Activated T-cell treated with anti-CD3 and anti-CD28 coated beads for 1 hour (primary cell): ENCODE measurements around the gene ANKFN1.
A peak's percentile ranks its signal among the peaks of the same experiment; 100 is the strongest.

ENCODE experiments used
- DNase-seq: peaks from one replicate; pipeline ENCODE4 v3.0.0-alpha.2; 2020; ENCODE audit warnings: low read depth

The ANKFN1 gene

GRCh38 chr17:56436142-56436541 is 282.9 kb downstream of the ANKFN1 start:
- DNase-seq, result no peak

DNA sequence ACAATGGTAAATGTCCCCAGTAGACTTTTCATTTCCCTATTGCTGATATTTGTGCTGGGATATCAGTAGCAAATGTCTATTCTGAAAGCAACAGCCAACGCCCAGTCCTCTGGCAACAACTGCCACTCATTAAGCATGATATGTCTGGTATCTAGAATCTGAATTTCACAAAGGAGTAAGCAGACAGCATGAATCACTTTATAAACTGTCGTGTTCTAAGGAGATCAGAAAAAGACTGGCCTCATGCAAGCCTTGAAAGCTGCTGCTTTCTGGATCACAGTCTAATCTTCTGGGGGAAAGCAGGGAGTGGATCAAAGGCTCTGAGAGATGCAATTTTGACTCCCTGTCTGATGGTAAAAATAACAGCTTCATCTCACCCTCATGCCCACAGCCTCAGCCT is 287.1 kb downstream of the ANKFN1 start:
- DNase-seq, result no peak

GRCh38 chr17:56441308-56441707 is 288.0 kb downstream of the ANKFN1 start:
- no peak for DNase-seq

GRCh38 chr17:56445692-56446411 is 292.6 kb downstream of the ANKFN1 start:
- DNase-seq, result no peak

DNA sequence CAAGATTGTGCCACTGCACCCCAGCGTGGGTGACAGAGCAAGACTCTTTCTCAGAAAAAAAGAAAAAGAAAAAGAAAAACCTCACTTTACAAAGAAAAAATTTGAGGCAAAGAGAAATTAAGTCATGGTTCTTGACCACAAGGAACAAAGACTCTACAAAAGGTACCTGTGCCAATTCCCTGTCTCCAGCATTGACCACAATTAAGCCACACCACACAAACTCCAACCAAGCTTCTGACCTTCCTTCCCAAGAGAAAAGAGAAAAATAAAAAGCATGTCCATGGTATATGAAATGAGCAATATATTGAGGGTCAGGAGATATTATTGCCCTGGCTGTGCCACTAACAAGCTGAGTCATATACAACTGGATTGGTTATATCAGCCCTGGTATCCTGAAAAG is 293.9 kb downstream of the ANKFN1 start:
- no peak for DNase-seq

GRCh38 chr17:56448371-56448770 is 295.1 kb downstream of the ANKFN1 start:
- no peak for DNase-seq

DNA sequence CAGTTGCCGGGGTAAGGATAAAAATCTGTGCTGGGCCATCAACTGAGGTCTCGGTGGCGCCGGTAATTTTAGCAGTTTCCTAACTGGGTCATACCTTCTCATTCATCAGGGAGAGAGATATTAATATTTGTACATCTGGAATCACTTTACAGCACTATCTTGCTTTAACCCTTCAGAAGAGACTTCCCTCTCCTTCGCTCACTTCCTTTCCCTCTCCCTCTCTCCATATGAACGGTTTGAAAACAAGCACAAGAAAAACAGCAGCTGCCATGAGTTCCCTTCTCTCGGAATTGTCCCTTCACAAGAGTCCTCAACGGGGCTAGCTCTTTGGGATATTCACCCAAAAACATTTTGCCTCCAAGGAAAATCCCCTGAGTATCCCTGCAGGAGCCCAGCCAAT is 295.9 kb downstream of the ANKFN1 start:
- no peak for DNase-seq

- DNase-seq, result no peak
Measured at GRCh38 chr17:56451629-56452028, 298.4 kb downstream of the ANKFN1 start.

- no peak for DNase-seq
Measured at GRCh38 chr17:56452461-56452860, 299.2 kb downstream of the ANKFN1 start.

GRCh38 chr17:56457501-56457900 is 304.2 kb downstream of the ANKFN1 start:
- DNase-seq, result no peak

GRCh38 chr17:56465886-56466285 is 312.6 kb downstream of the ANKFN1 start:
- DNase-seq, result no peak

GRCh38 chr17:56468840-56469239 is 315.6 kb downstream of the ANKFN1 start:
- no peak for DNase-seq

GRCh38 chr17:56471696-56472095 is 318.4 kb downstream of the ANKFN1 start:
- DNase-seq, result no peak

GRCh38 chr17:56475116-56475515 is 321.8 kb downstream of the ANKFN1 start:
- no peak for DNase-seq

- no peak for DNase-seq
Measured at GRCh38 chr17:56478836-56479447, 325.7 kb downstream of the ANKFN1 start.

GRCh38 chr17:56480501-56480900 is 327.2 kb downstream of the ANKFN1 start:
- DNase-seq, result no peak

DNA sequence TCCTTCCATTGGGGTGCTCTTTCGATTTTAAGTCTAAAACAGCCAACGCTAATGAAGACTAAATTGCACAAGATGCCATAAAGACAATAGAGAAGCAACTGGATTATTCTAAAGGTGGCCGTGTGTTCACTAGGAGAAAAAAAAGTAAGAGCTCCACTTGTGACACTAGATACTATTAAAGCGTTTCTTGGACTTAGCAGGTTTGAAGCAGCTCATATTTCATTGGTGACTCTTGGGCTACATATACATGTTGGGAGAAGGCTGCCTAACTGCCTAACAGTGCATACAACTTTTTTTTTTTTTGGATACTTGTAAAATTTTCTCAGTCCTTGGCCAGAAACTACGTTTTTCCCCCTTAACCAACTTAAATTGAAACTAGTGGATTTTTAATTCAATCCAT is 328.4 kb downstream of the ANKFN1 start:
- no peak for DNase-seq

DNA sequence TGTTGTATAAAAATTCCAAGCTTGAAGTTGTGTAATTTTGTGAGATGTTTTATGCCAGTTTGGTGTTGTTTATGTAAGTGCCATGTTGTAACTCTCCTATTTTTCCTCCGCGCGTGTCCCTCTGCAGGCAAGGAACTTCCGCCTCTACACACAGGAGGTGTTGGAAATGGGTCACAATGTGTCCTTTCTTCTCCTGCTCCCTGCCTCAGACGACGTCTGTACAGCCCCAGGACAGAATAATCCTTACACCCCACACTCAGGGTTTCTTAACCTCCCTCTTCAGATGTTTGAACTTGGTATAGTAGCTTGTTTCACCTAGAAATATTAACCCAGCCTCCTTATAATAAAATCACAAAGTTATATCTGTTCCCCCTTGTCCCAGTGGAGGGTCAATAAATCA is 329.0 kb downstream of the ANKFN1 start:
- no peak for DNase-seq

DNA sequence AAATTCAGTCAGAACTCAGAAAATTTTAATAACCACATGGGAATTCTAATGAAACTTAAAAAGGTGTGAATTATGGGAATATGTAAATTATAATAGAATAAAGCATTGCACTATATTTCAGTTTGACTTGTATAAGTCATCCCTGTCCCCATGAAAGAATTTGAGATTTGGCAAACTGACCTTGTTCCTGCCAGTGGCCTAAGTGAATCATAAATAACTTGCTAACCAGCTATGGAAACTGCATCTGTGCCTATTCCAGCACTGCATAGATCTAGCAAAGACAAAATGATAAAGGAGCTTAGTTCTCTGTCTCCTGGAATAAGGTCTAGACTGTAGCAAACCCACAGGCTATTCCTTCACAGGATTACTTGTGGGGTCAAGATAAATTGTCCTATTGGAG is 333.5 kb downstream of the ANKFN1 start:
- DNase-seq, result no peak

GRCh38 chr17:56488800-56489199 is 335.5 kb downstream of the ANKFN1 start:
- no peak for DNase-seq

DNA sequence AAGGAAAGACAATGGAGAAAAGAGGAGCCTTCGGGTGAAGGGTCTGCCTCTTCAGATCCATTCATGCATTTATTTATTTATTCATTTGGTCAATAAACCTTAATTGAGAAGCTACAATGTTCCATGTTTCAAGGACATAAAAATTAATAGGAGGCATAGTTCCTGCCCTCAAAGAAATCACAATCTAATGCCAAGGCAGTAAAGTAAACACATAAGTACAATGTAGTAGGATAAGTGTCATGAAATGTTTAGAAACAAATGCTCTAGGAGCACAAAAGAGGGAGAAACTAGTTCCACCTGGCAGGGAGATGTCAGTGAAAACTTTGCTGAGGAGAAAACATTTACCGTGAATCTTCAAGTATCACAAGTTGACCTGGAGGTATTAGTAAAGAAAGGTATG is 336.7 kb downstream of the ANKFN1 start:
- no peak for DNase-seq

GRCh38 chr17:56495556-56495955 is 342.3 kb downstream of the ANKFN1 start:
- no peak for DNase-seq

DNA sequence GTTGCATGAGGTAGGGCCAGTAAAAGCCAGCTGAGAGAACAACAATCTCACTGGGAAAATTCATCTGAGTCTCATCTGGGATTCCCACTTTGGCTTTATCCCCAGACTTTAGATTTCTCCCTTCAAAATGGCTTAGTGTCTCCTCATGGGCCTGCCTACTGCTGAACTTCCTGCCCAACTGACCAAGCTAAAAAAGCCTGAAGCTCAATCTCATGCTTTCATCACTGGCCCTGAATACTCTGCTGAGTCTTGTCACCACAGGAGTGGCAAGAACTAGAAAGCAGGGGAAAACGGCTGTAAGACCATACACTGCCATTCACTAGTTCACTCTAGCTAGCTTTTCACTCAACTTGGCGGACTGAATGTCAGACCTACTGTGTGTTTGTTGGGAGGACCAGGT is 343.9 kb downstream of the ANKFN1 start:
- no peak for DNase-seq

DNA sequence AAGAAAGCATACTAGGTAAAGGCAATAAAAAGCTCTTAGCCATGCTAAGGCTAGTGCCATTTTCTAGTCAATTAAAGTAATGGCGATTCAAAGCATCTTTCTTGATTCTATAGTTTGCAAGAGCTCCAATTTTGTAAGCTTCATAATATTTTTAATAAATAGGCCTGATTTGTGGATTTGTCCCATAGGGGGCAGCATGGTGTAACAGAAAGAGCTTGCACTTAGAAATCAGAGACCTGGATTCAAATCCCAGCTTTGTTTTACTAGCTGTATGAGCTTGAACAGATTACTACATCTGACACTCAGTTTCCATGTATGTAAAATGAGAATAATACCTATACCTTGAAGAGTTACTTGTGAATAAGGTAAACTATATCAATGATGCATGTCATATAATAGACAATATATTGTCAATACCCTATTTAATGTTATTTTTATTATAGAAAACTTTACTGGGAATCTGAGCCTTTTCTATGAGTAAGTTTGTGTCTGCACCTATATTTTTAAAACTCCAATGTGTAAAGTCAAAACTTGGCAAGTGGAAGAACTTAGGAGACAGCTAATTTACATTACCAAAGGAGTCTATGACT is 346.6 kb downstream of the ANKFN1 start:
- peak; percentile 1 for DNase-seq
